CD4-positive, alpha-beta T cell treated with Interleukin-15 for 1 hour (primary cell): ENCODE results near the gene AGAP3.

Source experiments
- DNase-seq: peaks from one replicate; pipeline ENCODE4 v3.0.0-alpha.2; 2020

AGAP3 gene

GRCh38 chr7:151138153-151138851 lies 52.0 kb downstream of the AGAP3 start:
- no peak for DNase-seq

GRCh38 chr7:151139071-151139790 lies 53.0 kb downstream of the AGAP3 start:
- DNase-seq = peak; percentile 15

GRCh38 chr7:151139791-151140190 lies 53.5 kb downstream of the AGAP3 start:
- DNase-seq = no peak

GRCh38 chr7:151140826-151141225 lies 54.6 kb downstream of the AGAP3 start:
- DNase-seq = no peak

GRCh38 chr7:151141311-151141854 lies 55.1 kb downstream of the AGAP3 start:
- no peak for DNase-seq

- no peak for DNase-seq
These were observed 55.8 kb downstream of the AGAP3 start for GRCh38 chr7:151141855-151142685.

- DNase-seq = no peak
These were observed 56.4 kb downstream of the AGAP3 start for GRCh38 chr7:151142686-151143040.

- DNase-seq = no peak
These were observed 57.2 kb downstream of the AGAP3 start for GRCh38 chr7:151143261-151144015.

- no peak for DNase-seq
These were observed 58.1 kb downstream of the AGAP3 start for GRCh38 chr7:151144387-151144786.

GRCh38 chr7:151146761-151147160 lies 60.5 kb downstream of the AGAP3 start:
- no peak for DNase-seq

- DNase-seq = no peak
These were observed 62.3 kb downstream of the AGAP3 start for GRCh38 chr7:151148319-151149259.

GRCh38 chr7:151150388-151150787 lies 64.1 kb downstream of the AGAP3 start:
- no peak for DNase-seq

GRCh38 chr7:151152643-151153513 lies 66.6 kb downstream of the AGAP3 start:
- no peak for DNase-seq

GRCh38 chr7:151157645-151158329 lies 71.5 kb downstream of the AGAP3 start:
- DNase-seq = no peak

GRCh38 chr7:151161757-151162156 lies 75.5 kb downstream of the AGAP3 start:
- no peak for DNase-seq

GRCh38 chr7:151166629-151167196 lies 80.4 kb downstream of the AGAP3 start:
- DNase-seq = no peak

- no peak for DNase-seq
These were observed 81.1 kb downstream of the AGAP3 start, which contains the start of gene GBX1 for GRCh38 chr7:151167197-151167961. GBX1 (minus strand) TSS chr7:151167694; CDS start chr7:151167548, 146 bp downstream.

- DNase-seq = peak; percentile 44
These were observed 81.9 kb downstream of the AGAP3 start for GRCh38 chr7:151168003-151168786.
